H9 (cell line): ENCODE data around the gene SMAD7. TPM values are rescaled to one million over a fixed set of nuclear protein-coding genes. Genes with fewer than 3 reads are reported as not detected.
A peak's percentile ranks its signal among the peaks of the same experiment; 100 is the strongest.

Experiments used
- DNase-seq: peaks from one replicate; pipeline ENCODE4 v3.0.0-alpha.2; 2017
- H2AFZ ChIP-seq: one replicate; pipeline ENCODE4 v1.6.1; 2013; ENCODE audit warnings: mild to moderate bottlenecking, low read length, control low read depth, moderate library complexity
- H2AK5ac ChIP-seq: 2 replicates; pipeline ENCODE4 v1.6.1; 2013; ENCODE audit warnings: low read length, control low read depth, mixed read lengths; ENCODE audit not compliant: insufficient read length
- H2BK120ac ChIP-seq: one replicate; pipeline ENCODE4 v1.6.1; 2013; ENCODE audit warnings: low read depth, mild to moderate bottlenecking, low read length, control low read depth, inconsistent platforms; ENCODE audit not compliant: poor library complexity, severe bottlenecking
- H2BK12ac ChIP-seq: 2 replicates; pipeline ENCODE4 v1.6.1; 2013; ENCODE audit warnings: low read length, control low read depth, mixed read lengths, low read depth; ENCODE audit not compliant: insufficient read length
- H2BK15ac ChIP-seq: 2 replicates; pipeline ENCODE4 v1.6.1; 2013; ENCODE audit warnings: low read depth, low read length, control low read depth
- H2BK20ac ChIP-seq: one replicate; pipeline ENCODE4 v1.6.1; 2013; ENCODE audit warnings: low read depth, mild to moderate bottlenecking, low read length, control low read depth, inconsistent platforms; ENCODE audit not compliant: poor library complexity, severe bottlenecking
- H2BK5ac ChIP-seq: 2 replicates; pipeline ENCODE4 v1.6.1; 2013; ENCODE audit warnings: low read length, control low read depth, mixed read lengths; ENCODE audit not compliant: insufficient read length
- H3K14ac ChIP-seq: 2 replicates; pipeline ENCODE4 v1.6.1; 2013; ENCODE audit warnings: low read length, control low read depth; ENCODE audit not compliant: insufficient read depth
- H3K18ac ChIP-seq: 2 replicates; pipeline ENCODE4 v1.6.1; 2013; ENCODE audit warnings: low read depth, mild to moderate bottlenecking, mixed read lengths, low read length, control low read depth; ENCODE audit not compliant: insufficient read length
- H3K23ac ChIP-seq: 2 replicates; pipeline ENCODE4 v1.6.1; 2013; ENCODE audit warnings: low read length, control low read depth, mixed read lengths, low read depth; ENCODE audit not compliant: insufficient read length
- H3K23me2 ChIP-seq: 2 replicates; pipeline ENCODE4 v1.6.1; 2013; ENCODE audit warnings: low read depth, mild to moderate bottlenecking, mixed read lengths, low read length, control low read depth; ENCODE audit not compliant: insufficient read length, poor library complexity, severe bottlenecking
- H3K27ac ChIP-seq: 2 replicates; pipeline ENCODE4 v1.5.1; 2013; ENCODE audit warnings: low read length, control low read depth, mixed read lengths, low read depth; ENCODE audit not compliant: insufficient read length
- H3K27me3 ChIP-seq: 2 replicates; pipeline ENCODE4 v1.6.1; 2013; ENCODE audit warnings: low read length, control low read depth, inconsistent platforms; ENCODE audit not compliant: insufficient read depth
- H3K4ac ChIP-seq: 2 replicates; pipeline ENCODE4 v1.6.1; 2013; ENCODE audit warnings: low read depth, mild to moderate bottlenecking, control low read depth, inconsistent platforms, low read length, moderate library complexity
- H3K4me1 ChIP-seq: 2 replicates; pipeline ENCODE4 v1.6.1; 2013; ENCODE audit warnings: low read length, control low read depth, inconsistent platforms; ENCODE audit not compliant: insufficient read depth
- H3K4me2 ChIP-seq: 2 replicates; pipeline ENCODE4 v1.6.1; 2013; ENCODE audit warnings: low read length, control low read depth, mixed read lengths; ENCODE audit not compliant: insufficient read length, insufficient read depth
- H3K56ac ChIP-seq: 2 replicates; pipeline ENCODE4 v1.6.1; 2013; ENCODE audit warnings: low read depth, mild to moderate bottlenecking, mixed read lengths, low read length, control low read depth; ENCODE audit not compliant: insufficient read length
- H3K79me1 ChIP-seq: 2 replicates; pipeline ENCODE4 v1.6.1; 2013; ENCODE audit warnings: low read depth, mild to moderate bottlenecking, moderate library complexity, low read length, control low read depth, inconsistent platforms; ENCODE audit not compliant: insufficient read depth, poor library complexity, severe bottlenecking
- H3K79me2 ChIP-seq: 2 replicates; pipeline ENCODE4 v1.6.1; 2013; ENCODE audit warnings: low read length, control low read depth, inconsistent platforms; ENCODE audit not compliant: insufficient read depth
- H3K9ac ChIP-seq: 2 replicates; pipeline ENCODE4 v1.6.1; 2013; ENCODE audit warnings: low read length, control low read depth, mixed read lengths; ENCODE audit not compliant: insufficient read length; ENCODE audit errors: extremely low read depth
- H3K9me3 ChIP-seq: one replicate; pipeline ENCODE4 v1.6.1; 2013; ENCODE audit warnings: low read depth, low read length, inconsistent platforms; ENCODE audit not compliant: control insufficient read depth
- H3T11ph ChIP-seq: one replicate; pipeline ENCODE4 v1.6.1; 2013; ENCODE audit warnings: mild to moderate bottlenecking, low read length, control low read depth, inconsistent platforms
- H4K20me1 ChIP-seq: one replicate; pipeline ENCODE4 v1.6.1; 2013; ENCODE audit not compliant: control insufficient read depth, insufficient read length, insufficient read depth
- H4K5ac ChIP-seq: 2 replicates; pipeline ENCODE4 v1.6.1; 2013; ENCODE audit warnings: low read depth, mild to moderate bottlenecking, mixed read lengths, low read length, control low read depth; ENCODE audit not compliant: insufficient read length
- H4K8ac ChIP-seq: replicated peaks from 2 replicates; pipeline ENCODE4 v1.6.1; 2013; ENCODE audit warnings: low read length, control low read depth, mixed read lengths, low read depth; ENCODE audit not compliant: insufficient read length
- H4K91ac ChIP-seq: 2 replicates; pipeline ENCODE4 v1.6.1; 2013; ENCODE audit warnings: low read depth, mild to moderate bottlenecking, moderate library complexity, mixed read lengths, low read length, control low read depth; ENCODE audit not compliant: insufficient read length
- H3K27ac Mint-ChIP-seq, 3 experiments: 2 replicates in 2 of 3; 3 replicates in 1 of 3; pipeline ENCODE4 v1.8.0; 2020 to 2021; ENCODE audit warnings: mixed read lengths in 3 of 3, mild to moderate bottlenecking in 1 of 3, moderate library complexity in 1 of 3
- H3K27me3 Mint-ChIP-seq: 2 replicates; pipeline ENCODE4 v1.8.0; 2021; ENCODE audit warnings: low read depth, mild to moderate bottlenecking, moderate library complexity, mixed read lengths
- H3K36me3 Mint-ChIP-seq, 3 experiments: 2 replicates in 2 of 3; 3 replicates in 1 of 3; pipeline ENCODE4 v1.8.0; 2020 to 2021; ENCODE audit warnings: low read depth in 3 of 3, mixed read lengths in 3 of 3; ENCODE audit not compliant: insufficient read depth in 1 of 3
- H3K4me1 Mint-ChIP-seq, 2 experiments: 2 replicates each; pipeline ENCODE4 v1.8.0; 2020; ENCODE audit warnings: mixed read lengths in 2 of 2
- H3K4me3 Mint-ChIP-seq, 2 experiments: 2 replicates in 1 of 2; 3 replicates in 1 of 2; pipeline ENCODE4 v1.8.0; 2020 to 2021; ENCODE audit warnings: mild to moderate bottlenecking in 2 of 2, mixed read lengths in 2 of 2, moderate library complexity in 1 of 2
- H3K9me3 Mint-ChIP-seq, 2 experiments: 2 replicates in 1 of 2; 3 replicates in 1 of 2; pipeline ENCODE4 v1.8.0; 2020; ENCODE audit warnings: mild to moderate bottlenecking in 2 of 2, mixed read lengths in 2 of 2, moderate library complexity in 1 of 2
- CTCF ChIP-seq: fragments of 200-600 bp; sonication (generic); conservative IDR thresholded peaks from 3 replicates; pipeline ENCODE4 v1.8.0; 2021; ENCODE audit warnings: antibody characterized with exemption, mild to moderate bottlenecking
- WGBS: extraction: QIAGEN DNeasy Blood & Tissue Kit; methylation state at CpG from one replicate; pipeline ENCODE4 v1.1.7; 2013; ENCODE audit warnings: missing lambda C conversion rate, low lambda C conversion rate, mixed read lengths; ENCODE audit not compliant: insufficient read length; ENCODE audit errors: extremely low coverage; 5-methylcytosine and 5-hydroxymethylcytosine counted together
- total RNA-seq: library from RNA; stranded (reverse); gene quantifications from 2 replicates; pipeline ENCODE4 v1.2.1, GENCODE V29; 2021

Gene SMAD7
- total RNA-seq, 1 experiment from 2014 or later: 27.7 TPM

- no peak overlapping the region for H2AFZ ChIP-seq
- Mint-ChIP-seq H3K4me3 (peak overlapping the region in 1 of 2 experiments; percentile 10; a peak in 1 of 5 replicates), H3K36me3 (peaks cover 50 to 88% (median 54%) of the 10 kb centered on the region in 3 experiments), H3K27me3 (no peaks in the 10 kb centered on the region; the same call in 1 of the 2 replicates), H3K4me1 (peaks cover 94 to 98% of the 10 kb centered on the region in 2 experiments), H3K9me3 (no peaks in the 10 kb centered on the region), H3K27ac (peak overlapping the region in 1 of 3 experiments; percentile 20; a peak in 1 of 7 replicates)
- no peak overlapping the region for H2BK12ac ChIP-seq
- H3K56ac ChIP-seq: no peak overlapping the region
- H4K5ac ChIP-seq: no peak overlapping the region
- no peak overlapping the region for H3K27ac ChIP-seq
- no peak overlapping the region for H2BK120ac ChIP-seq
- TF ChIP-seq CTCF: no peak
- H3K4me2 ChIP-seq: no peak overlapping the region
- no peak overlapping the region for H2BK5ac ChIP-seq
- peaks cover 12% of the 10 kb centered on the region; the same call in 1 of the 2 replicates for H3K4me1 ChIP-seq
- H3K23me2 ChIP-seq: no peaks in the 10 kb centered on the region
- no peak overlapping the region for H4K91ac ChIP-seq
- no CpG with 5 or more reads among the region's 7 CpGs for WGBS
- H3K79me1 ChIP-seq: peaks cover 6% of the 10 kb centered on the region
- H2AK5ac ChIP-seq: no peak overlapping the region
- H3K9me3 ChIP-seq: no peaks in the 10 kb centered on the region
- H3K9ac ChIP-seq: no peak overlapping the region
- no peak overlapping the region; the same call in 1 of the 2 replicates for H2BK15ac ChIP-seq
- no peak overlapping the region for H3T11ph ChIP-seq
- H4K8ac ChIP-seq: no peak overlapping the region
- H2BK20ac ChIP-seq: no peak overlapping the region
- H4K20me1 ChIP-seq: no peaks in the 10 kb centered on the region
- peaks cover 90% of the 10 kb centered on the region for H3K79me2 ChIP-seq
- no peaks in the 10 kb centered on the region for H3K27me3 ChIP-seq
- no peak overlapping the region for H3K23ac ChIP-seq
- no peak for DNase-seq
- H3K18ac ChIP-seq: no peak overlapping the region
- H3K4ac ChIP-seq: no peak overlapping the region
- no peak overlapping the region for H3K14ac ChIP-seq
Observed at GRCh38 chr18:48943333-48943732, 7.4 kb downstream of the SMAD7 start.
